ENCODE results near the gene FOXD1.

Gene FOXD1

DNA sequence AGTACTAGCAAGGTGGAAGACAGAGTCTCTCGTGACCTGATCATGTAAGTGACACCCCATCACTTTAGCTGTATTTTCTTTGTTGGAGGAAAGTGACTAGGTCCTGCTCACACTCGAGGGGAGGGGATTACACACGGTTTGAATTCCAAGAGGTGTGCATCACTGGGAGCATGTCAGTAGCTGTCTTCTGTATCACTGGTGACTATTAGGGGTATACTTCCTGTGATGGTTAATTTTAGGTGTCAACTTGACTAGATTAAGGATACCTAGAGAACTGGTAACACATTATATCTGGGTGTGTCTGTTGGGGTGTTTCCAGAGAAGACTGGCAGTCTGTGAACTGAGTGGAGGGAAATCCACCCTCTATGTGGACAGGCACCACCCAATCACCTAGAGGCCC lies 22.5 kb downstream of the FOXD1 start:
- no peak for TF ChIP-seq EZH2phosphoT487 (IDR thresholded peaks at IDR 0.05; ENCODE audit: borderline replicate concordance, low read length)
- TF ChIP-seq, protein P1, sequence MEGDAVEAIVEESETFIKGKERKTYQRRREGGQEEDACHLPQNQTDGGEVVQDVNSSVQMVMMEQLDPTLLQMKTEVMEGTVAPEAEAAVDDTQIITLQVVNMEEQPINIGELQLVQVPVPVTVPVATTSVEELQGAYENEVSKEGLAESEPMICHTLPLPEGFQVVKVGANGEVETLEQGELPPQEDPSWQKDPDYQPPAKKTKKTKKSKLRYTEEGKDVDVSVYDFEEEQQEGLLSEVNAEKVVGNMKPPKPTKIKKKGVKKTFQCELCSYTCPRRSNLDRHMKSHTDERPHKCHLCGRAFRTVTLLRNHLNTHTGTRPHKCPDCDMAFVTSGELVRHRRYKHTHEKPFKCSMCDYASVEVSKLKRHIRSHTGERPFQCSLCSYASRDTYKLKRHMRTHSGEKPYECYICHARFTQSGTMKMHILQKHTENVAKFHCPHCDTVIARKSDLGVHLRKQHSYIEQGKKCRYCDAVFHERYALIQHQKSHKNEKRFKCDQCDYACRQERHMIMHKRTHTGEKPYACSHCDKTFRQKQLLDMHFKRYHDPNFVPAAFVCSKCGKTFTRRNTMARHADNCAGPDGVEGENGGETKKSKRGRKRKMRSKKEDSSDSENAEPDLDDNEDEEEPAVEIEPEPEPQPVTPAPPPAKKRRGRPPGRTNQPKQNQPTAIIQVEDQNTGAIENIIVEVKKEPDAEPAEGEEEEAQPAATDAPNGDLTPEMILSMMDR (IDR thresholded peaks at IDR 0.05; ENCODE audit: low read depth, low read length, poor library complexity, severe bottlenecking): no peak
- no peaks in the 10 kb centered on the region; the same call in 1 of the 2 replicates for H3K27me3 ChIP-seq (ENCODE audit: control insufficient read depth, low read length)
- no peaks in the 10 kb centered on the region for H3F3A ChIP-seq (ENCODE audit: control insufficient read depth, insufficient read depth)

DNA sequence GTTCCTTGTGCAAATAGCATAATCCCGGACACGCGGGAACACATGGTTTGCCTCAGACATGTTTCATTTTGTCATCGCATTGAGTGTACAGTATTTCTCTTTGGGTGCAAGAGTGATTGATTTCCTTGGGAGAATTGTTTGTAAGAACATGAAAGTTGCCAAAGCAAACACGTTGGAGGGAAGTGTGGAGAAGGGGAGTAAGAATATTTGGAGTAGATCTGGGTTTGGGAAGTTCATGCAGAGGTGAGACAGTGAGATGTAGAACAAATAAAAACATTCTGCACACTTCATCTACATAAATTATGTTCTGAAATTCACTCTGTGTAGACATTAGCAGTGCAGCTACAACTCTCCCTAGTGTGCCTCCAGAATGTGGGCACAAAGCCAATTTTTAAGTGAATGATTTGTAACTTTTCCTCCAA lies 24.0 kb downstream of the FOXD1 start:
- no peaks in the 10 kb centered on the region for H3K4me1 ChIP-seq (ENCODE audit: control insufficient read depth, low read length)
- no peak overlapping the region for H3K27ac ChIP-seq (ENCODE audit: low read depth, low read length)
- no peaks in the 10 kb centered on the region for H3K9me3 ChIP-seq (ENCODE audit: control insufficient read depth, insufficient read depth, low read length)
- H3K27me3 ChIP-seq (ENCODE audit: control insufficient read depth, low read length): peaks cover 4% of the 10 kb centered on the region; the same call in 1 of the 2 replicates
- no peaks in the 10 kb centered on the region for H3K79me2 ChIP-seq (ENCODE audit: control insufficient read depth, low read length)
- no peaks in the 10 kb centered on the region for H4K20me1 ChIP-seq (ENCODE audit: control insufficient read depth, insufficient read depth, low read depth, low read length)
- no peak overlapping the region for H3K4me2 ChIP-seq (ENCODE audit: low read length)
- no peaks in the 10 kb centered on the region for H3F3A ChIP-seq (ENCODE audit: control insufficient read depth, insufficient read depth)
- TF ChIP-seq, protein P1 (IDR thresholded peaks at IDR 0.05; ENCODE audit: low read depth, low read length, poor library complexity, severe bottlenecking): no peak
- no peak for TF ChIP-seq EZH2phosphoT487 (IDR thresholded peaks at IDR 0.05; ENCODE audit: borderline replicate concordance, low read length)
- no peak overlapping the region for H3K4me3 ChIP-seq (ENCODE audit: low read length)
- H3K9me2 ChIP-seq (replicated peaks; ENCODE audit: control insufficient read depth, low read length): no peaks in the 10 kb centered on the region
- H3K36me3 ChIP-seq (ENCODE audit: control insufficient read depth, low read length): no peaks in the 10 kb centered on the region

More for the DNA sequence above, 22.5 kb downstream of the FOXD1 start:
- no peak overlapping the region for H3K27ac ChIP-seq (ENCODE audit: low read depth, low read length)
- H3K9me3 ChIP-seq (ENCODE audit: control insufficient read depth, insufficient read depth, low read length): no peaks in the 10 kb centered on the region
- H3K9me2 ChIP-seq (replicated peaks; ENCODE audit: control insufficient read depth, low read length): no peaks in the 10 kb centered on the region
- no peak overlapping the region for H3K4me3 ChIP-seq (ENCODE audit: low read length)
- H4K20me1 ChIP-seq (ENCODE audit: control insufficient read depth, insufficient read depth, low read depth, low read length): no peaks in the 10 kb centered on the region
- H3K79me2 ChIP-seq (ENCODE audit: control insufficient read depth, low read length): no peaks in the 10 kb centered on the region
- no peaks in the 10 kb centered on the region for H3K4me1 ChIP-seq (ENCODE audit: control insufficient read depth, low read length)
- no peak overlapping the region for H3K4me2 ChIP-seq (ENCODE audit: low read length)
- no peaks in the 10 kb centered on the region for H3K36me3 ChIP-seq (ENCODE audit: control insufficient read depth, low read length)

DNA sequence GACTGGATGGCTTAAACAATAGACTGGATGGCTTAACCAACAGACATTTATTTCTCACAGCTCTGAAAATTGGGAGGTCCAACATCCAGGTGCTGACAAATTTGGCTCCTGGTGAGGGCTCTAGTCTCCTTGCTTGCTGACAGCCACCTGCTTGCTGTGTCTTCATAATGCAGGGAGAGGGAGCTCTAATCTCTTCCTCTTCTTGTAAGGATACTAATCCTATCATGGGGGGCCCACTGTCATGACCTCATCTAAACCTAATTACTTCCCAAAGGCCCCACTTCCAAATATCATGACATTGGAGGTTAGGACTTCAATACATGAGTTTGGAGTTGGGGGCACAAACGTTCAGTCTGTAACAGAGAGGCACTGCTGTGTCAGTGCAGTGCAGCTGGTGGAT lies 26.4 kb downstream of the FOXD1 start:
- Histone ChIP-seq H3K9me2 (replicated peaks; ENCODE audit: control insufficient read depth, low read length) (no peaks in the 10 kb centered on the region), H3K9me3 (ENCODE audit: control insufficient read depth, insufficient read depth, low read length) (no peaks in the 10 kb centered on the region), H3K4me3 (ENCODE audit: low read length) (no peak overlapping the region), H3K27me3 (ENCODE audit: control insufficient read depth, low read length) (peaks cover 20% of the 10 kb centered on the region), H3F3A (ENCODE audit: control insufficient read depth, insufficient read depth) (no peaks in the 10 kb centered on the region), H3K27ac (ENCODE audit: low read depth, low read length) (no peak overlapping the region), H3K4me2 (ENCODE audit: low read length) (no peak overlapping the region), H3K4me1 (ENCODE audit: control insufficient read depth, low read length) (no peaks in the 10 kb centered on the region), H4K20me1 (ENCODE audit: control insufficient read depth, insufficient read depth, low read depth, low read length) (no peaks in the 10 kb centered on the region), H3K36me3 (ENCODE audit: control insufficient read depth, low read length) (no peaks in the 10 kb centered on the region), H3K79me2 (ENCODE audit: control insufficient read depth, low read length) (no peaks in the 10 kb centered on the region)
- no peak for TF ChIP-seq EZH2phosphoT487 (IDR thresholded peaks at IDR 0.05; ENCODE audit: borderline replicate concordance, low read length)
- TF ChIP-seq, protein P1 (IDR thresholded peaks at IDR 0.05; ENCODE audit: low read depth, low read length, poor library complexity, severe bottlenecking): no peak

Measured in DOHH2 (cell line).